ENCODE results near the gene EEF1A2.

DNA sequence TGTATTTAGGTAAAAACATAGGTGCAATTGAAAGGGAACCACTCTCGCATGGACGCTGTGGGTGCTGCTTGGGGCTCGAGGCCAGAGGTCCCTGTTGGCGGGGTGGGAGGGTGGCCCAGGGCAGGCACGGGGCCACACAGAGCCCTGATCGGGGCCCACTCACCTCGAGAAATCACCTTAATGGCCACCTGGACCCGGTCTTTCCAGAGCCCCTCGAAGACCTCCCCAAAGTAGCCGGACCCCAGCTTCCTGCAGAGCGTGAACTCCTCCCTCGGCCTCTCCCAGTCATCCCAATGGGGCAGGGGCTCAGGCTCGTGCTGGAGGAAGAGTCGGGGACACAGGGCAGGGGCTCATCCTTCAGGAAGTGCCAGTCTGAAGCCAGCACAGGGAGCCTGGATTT is 34.5 kb upstream of the EEF1A2 start:
- TF ChIP-seq GATA2 (IDR thresholded peaks at IDR 0.05; ENCODE audit: low read depth, low read length) = no peak
- no peak for TF ChIP-seq GATA3 (IDR thresholded peaks at IDR 0.05; ENCODE audit: low read depth, low read length)

Measured in SH-SY5Y (cell line).